GM19324 (cell line): ENCODE results near the gene TMEM234.
"Not testable (repeated sequence)": the region's sequence is repeated elsewhere in the genome, so short reads cannot be mapped to it uniquely, and the experiment has no call there.

Experiments
- ATAC-seq: cut with Tn5 transposase; IDR thresholded peaks from one replicate; pipeline ENCODE4 v1.9.1; 2021; ENCODE audit warnings: mild to moderate bottlenecking, moderate library complexity; ENCODE audit not compliant: unreplicated experiment, low FRiP score

The TMEM234 gene

DNA sequence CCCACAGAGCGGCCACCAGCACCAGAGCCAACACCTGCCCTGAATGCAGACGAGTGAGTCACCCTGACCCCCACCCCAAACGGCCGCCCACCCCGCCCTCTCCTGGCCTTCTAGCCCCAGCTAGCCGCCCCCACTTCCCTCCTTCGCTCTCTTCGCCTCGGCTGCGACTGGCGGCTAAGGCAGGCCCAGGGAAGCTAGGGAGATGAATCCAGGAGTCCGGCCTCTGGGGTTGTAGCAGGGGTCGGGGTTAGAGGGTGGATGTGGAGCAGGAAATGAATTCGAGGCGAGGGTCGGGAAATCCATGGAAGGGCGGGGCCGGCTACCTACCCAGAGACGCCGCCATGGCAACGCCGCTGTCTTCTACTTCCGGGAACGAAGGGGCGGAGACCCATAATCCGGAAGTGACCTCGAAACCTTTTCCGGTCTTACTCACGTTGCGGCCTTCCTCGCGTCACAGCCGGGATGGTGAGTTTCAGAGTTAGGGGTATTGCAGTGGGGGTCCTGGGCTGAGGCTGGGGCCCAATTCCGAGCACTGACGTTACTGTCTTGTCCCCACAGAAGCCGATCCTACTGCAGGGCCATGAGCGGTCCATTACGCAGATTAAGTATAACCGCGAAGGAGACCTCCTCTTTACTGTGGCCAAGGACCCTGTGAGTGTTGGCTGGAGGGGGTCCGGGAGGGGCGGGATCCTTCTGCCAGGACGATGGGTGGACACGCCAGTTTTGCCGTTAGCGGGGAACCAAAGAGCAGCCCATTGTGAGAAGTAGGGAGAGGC, at the start of gene TMEM234, which contains the start of gene EIF3I:
TMEM234 (minus strand) TSS at position 374 of the 776 bp plus-strand sequence; CDS start at position 343, 31 bp downstream.
EIF3I (plus strand) TSS at position 428 of the 776 bp plus-strand sequence; CDS start at position 463, 35 bp downstream.
- ATAC-seq, result peak; percentile 89

DNA sequence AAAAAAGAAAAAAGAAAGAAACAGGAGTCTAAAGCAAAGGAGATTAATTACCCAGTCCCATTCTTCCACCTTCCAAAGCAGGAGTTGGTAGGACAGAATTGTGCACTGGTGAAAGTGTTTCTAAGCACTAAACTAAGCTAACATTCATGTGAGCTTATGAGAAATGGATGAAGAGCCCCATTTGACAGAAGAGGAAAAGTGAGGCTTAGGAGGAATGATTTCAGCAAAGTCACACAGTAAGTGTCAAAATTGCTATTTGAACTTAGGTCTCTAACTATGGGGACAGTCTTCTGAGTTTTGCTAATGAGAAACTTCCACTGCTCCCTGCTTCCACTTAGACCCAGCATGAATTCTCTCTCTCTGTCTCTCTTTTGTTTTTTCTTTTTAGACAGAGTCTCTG, 47.6 kb upstream of the TMEM234 start:
- no peak for ATAC-seq

DNA sequence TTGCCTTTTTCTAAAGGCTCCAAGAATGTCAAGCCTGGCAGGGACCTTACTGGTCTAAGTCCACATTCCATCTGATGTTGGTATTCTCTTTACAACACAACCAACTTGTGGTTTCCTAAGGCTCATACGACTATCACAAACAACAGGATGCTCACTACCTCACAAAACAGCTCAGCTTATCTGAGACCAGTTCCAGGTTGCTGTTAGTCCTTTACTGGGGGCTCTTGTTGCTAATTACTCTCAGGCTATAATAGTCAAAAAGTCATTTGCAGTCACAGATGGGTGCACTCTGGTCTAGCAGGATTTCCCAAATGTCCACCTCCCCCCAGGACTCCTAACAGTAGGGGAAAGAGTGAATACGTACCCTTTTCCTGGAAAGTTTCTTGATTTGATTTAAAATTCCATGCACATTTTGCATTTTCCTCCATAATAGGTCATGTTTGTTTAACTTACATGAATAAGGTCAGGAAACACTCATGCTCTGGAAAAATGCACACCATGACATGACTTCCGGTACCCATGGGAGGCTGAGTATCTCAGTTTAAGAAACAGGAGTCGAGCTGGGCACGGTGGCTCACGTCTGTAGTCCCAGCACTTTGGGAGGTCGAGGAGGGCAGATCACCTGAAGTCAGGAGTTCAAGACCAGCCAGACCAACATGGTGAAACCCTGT, 44.9 kb upstream of the TMEM234 start:
- ATAC-seq, result no peak

DNA sequence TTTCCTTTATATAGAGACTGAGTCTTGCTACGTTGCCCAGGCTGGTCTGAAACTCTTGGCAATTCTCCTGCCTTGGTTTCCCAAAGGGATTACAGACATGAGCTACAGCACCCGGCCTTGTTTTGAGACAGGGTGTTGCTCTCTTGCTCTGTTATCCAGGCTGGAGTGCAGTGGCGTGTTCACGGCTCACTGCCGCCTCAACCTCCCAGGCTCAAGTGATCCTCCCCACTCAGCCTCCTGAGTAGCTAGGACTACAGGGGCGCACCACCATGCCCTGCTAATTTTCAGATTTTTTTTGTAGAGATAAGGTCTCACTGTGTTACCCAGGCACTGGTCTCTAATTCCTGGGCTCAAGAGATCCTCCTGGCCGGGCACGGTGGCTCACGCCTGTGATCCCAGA, 43.7 kb upstream of the TMEM234 start:
- no peak for ATAC-seq

DNA sequence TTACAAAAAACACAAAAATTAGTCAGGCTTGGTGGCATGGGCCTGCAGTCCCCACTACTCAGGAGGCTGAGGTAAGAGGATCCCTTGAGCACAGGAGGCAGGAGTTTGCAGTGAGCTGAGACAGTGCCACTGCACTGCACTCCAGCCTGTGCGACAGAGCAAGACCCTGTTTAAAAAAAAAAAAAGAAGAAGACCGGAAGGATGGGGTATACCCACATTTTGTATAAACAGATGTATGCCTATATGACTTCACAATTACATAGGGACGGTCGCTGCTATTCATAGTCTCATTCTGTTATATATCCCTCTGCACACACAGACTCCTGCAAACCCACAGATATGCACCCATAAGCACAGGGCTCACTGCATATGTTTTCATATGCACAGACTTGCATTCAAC, 41.6 kb upstream of the TMEM234 start:
- ATAC-seq, result no peak

DNA sequence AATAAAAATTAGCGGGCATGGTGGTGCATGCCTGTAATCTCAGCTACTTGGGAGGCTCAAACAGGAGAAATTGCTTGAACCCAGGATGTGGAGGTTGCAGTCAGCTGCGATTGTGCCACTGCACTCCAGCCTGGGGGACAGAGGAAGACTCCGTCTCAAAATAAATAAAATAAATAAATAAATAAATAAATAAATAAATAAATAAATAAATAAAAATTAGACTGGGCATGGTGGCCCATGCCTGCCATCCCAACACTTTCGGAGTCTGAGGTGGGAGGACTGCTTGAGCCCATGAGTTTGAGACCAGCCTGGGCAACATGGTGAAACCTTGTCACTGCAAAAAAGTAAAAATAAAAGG, 41.1 kb upstream of the TMEM234 start:
- not testable (repeated sequence) for ATAC-seq

DNA sequence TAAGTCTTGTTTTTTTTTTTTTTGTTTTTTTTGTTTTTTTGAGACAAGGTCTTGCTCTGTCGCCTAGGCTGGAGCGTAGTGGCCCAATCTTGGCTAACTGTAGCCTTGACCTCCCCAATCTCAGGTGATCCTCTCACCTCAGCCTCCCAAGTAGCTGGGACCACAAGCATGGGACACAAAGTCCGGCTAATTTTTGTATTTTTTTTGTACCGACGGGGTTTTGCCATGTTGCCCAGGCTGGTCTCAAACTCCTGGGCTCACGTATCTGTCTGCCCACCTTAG, 35.0 kb upstream of the TMEM234 start:
- ATAC-seq, result no peak

DNA sequence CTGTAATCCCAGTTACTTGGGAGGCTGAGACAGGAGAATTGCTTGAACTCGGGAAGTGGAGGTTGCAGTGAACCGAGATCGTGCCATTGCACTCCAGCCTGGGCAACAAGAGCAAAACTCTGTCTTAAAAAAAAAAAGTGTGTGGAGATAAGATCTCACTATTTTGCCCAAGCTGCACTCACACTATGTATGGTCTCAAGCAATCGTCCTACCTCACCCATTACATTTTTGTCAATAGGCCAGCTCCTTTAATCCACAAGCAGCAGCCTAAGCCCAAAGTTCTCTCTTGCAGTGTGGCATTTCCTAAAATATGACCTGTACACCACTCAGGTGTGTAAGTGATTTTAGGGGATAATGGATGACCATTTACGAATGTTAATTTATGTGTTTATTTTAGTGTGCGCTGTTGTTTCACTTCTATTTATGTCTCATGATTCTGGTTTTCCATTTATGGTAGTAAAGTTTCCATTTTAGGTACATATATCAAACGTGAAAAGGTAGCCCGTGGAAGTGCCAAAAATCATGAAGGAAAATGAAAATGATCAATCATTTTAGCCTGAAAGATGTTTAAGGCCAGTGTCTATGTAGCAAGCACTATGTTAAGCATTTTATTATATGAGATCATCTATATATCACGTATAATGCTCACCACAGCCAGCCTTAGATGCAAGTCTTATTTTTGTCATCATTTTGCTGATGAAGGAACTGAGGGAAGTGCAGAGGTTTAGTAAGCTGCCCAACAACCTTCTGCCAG, 34.5 kb upstream of the TMEM234 start:
- ATAC-seq, result no peak

DNA sequence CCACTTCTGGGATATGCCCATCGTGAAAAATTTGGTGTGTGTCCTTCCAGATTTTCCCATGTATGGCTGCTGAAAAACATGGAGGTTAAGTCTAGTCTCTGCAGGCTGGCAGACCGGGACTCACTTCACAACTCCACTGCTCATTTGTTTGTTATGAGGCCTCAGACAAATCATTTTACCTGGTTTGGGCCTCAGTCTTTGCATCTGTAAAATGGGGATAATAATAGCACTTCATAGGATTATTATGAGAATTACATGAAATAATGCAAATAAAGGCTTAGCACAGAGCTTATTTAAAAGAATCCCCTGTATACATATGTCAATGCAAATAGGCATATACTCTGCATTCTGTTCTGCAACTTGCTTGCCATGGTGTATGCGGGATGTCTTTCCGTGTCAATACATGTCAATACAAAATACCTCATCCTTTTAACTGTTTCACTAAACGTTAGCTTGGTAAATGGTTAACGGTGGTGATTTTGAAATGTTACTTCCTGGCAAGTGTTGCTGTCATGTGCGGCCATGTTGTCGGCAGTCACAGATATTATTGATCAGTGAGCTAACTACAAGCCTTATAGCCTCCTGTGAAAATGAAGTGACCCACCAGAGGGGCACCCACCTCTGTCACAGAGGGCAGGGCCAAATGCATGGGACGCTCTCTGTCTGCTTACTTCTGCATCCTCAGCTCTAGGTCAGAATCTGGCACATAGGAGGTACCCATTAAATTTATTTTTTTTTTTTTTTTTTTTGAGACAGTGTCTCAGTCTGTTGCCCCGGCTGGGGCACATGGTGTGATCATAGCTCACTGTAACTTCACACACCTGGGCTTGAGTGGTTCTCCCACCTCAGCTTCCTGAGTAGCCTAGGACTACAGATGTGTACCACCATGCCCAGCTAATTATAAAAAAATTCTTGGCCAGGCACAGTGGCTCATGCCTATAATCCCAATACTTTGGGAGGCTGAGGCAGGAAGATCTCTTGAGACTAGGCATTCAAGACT, 33.2 kb upstream of the TMEM234 start:
- no peak for ATAC-seq

DNA sequence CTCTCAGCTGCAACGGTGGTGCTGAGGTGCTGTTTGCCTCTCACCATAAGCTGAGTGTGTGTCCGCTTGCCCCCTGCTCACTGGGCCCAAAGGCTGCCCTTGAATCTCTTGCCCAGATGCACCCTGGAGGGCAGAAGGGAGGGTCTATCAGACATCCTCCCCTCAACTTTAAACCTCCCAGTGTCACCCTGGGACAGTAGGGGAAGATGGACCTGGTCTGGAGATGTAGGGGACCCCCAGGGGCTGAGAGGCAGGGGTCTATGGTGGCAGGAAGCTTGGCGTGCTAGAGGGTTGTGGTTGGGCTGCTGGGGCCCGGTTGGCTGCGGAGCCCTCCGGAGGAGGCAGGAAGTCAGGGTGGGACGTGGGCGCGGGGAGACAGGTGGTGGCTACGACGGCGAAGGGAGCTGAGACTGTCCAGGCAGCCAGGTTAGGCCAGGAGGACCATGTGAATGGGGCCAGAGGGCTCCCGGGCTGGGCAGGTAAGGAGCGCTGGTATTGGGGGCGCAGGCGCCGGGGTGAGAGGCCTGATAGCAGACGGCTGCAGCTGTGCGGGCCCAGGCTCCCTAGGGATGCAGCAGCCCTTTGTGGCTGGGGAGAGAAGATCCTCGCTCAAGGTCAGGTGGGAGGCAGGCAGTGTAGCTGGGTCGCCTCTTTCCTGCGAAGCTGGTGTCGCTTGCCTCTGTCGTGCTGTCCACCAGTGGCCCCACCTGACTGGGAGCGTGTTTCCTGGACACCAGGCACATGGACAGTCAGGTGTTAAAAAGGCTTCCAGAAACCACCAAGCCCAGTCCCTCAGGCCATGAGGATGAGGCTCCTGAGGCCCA, 29.0 kb upstream of the TMEM234 start, which contains the start of gene LCK:
LCK (plus strand) TSS at position 373 of the 824 bp plus-strand sequence. CDS start 23,065 bp downstream, outside the sequence.
- ATAC-seq, result no peak

DNA sequence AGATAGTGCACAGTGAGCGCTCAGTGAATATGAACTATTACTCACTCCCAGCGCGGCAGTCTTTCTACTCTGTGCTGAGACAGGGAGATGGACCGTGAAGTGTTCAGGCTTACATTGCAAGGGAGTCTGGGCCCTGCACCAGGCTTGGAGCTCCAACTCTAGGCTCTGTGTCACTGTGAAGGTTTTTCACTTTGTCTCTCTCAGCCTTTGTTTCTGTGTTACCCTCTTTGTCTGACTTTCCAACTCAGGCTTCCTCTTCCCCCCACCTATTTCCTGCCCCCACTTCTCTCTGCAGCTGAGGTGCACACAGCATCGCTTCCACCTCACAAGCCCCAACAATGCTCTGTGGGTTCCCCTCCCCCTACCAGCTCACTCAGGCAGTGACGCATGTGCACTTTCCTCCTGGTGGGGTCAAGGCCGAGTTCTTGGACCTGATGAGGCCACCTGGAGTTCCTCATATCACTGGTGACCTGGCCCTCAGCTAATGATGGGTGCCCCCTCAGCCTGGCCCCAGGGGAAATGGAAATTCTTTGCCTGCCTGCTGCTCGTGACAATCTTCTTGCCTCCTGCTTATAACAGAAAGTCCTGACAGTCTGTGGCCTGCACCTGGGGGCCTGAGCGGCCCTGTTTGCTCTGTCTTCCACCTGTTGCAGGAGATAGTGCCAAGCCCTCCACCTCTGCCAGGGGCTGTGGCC, 27.8 kb upstream of the TMEM234 start:
- ATAC-seq, result peak; percentile 54

DNA sequence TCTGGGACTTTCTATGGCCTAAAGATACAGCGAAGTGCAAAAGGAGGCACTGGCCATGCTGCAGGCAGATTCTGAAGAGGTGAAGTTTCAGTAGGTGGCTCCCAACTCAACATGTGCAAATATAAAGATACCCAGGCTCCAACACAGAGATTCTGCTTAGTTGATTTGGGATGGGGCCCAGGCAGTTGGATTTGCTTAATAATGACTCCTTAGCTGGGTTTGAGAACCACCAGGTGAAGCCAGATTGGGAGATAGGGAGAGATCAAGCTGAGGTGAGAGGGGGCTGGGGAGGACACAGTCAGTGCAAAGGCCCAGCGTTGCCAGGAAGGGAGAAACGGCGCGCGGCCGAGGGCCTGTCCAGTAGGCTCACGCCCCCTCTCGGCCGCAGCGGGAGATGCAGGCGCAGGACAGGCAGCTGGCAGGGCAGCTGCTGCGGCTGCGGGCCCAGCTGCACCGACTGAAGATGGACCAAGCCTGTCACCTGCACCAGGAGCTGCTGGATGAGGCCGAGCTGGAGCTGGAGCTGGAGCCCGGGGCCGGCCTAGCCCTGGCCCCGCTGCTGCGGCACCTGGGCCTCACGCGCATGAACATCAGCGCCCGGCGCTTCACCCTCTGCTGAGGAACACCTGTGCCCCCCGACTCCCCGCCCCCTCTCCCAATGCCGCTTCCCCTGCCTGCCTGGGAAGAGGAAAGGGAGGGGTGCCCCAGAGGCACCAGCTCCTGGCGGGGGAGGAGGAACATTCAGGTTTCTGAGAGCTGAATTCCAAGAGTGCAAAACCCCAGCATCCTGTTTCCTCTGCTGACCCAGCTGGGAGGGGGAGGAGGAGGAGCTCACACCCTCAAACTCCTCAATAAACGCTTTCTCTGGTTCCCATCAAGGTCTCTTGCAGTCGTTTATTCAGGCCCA, 26.1 kb upstream of the TMEM234 start:
- ATAC-seq, result no peak

DNA sequence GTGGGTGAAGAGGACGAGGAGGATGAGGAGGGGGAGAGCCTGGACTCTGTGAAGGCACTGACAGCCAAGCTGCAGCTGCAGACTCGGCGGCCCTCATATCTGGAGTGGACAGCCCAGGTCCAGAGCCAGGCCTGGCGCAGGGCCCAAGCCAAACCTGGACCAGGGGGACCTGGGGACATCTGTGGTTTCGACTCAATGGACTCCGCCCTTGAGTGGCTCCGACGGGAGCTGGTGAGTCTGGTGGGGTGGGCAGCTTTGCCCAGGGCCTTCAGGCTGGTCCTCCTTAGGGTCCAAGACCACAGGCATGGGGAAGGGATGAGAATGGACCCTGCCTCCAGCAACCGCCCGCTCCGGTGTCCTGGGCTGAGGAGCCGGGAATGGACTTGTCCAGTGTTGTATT, 25.3 kb upstream of the TMEM234 start:
- ATAC-seq, result no peak

DNA sequence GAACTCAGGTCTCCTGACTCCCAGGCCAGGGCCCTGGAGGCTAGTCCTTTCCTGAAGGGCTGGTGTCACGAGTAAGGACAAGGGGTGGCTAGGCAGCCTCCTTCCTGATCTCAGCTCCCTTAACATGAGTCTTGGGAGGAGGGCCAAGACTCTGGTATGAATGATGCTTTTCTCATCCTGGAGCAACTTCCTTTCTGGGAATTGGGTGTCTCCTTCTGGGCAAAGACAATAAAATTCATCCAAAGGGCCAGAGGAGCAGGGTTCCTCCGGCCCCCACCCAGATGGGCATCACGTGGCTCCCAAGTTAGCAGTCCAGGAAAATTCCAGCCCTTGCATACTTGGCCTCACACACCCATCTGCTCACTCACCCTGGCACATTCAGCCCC, 24.7 kb upstream of the TMEM234 start, which contains the start of gene FAM167B:
FAM167B (plus strand) TSS at position 335 of the 386 bp plus-strand sequence. CDS start 200 bp downstream, outside the sequence.
- no peak for ATAC-seq

DNA sequence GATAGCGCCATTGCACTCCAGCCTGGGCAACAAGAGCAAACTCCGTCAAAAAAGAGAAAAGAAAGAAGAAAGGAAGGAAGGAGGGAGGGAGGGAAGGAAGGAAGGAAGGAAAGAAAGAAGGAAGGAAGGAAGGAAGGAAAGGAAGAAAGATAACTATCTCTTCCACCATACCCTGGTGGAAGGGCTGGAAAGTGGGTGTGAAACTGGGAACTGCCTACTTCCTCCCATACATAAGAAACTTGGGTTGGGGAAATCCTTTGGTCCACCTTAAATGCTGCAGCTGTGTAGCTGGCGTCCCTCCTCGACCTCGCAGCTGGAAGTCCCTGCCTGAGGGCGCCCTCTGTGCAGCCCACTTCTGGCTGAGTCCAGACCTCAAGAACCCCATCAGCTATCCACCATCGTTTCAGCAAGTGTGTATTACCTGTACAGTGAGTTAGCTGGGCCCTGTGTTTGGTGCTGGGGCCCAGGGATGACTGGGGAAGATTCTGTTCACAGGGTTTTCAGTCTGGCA, 20.2 kb upstream of the TMEM234 start:
- no peak for ATAC-seq

DNA sequence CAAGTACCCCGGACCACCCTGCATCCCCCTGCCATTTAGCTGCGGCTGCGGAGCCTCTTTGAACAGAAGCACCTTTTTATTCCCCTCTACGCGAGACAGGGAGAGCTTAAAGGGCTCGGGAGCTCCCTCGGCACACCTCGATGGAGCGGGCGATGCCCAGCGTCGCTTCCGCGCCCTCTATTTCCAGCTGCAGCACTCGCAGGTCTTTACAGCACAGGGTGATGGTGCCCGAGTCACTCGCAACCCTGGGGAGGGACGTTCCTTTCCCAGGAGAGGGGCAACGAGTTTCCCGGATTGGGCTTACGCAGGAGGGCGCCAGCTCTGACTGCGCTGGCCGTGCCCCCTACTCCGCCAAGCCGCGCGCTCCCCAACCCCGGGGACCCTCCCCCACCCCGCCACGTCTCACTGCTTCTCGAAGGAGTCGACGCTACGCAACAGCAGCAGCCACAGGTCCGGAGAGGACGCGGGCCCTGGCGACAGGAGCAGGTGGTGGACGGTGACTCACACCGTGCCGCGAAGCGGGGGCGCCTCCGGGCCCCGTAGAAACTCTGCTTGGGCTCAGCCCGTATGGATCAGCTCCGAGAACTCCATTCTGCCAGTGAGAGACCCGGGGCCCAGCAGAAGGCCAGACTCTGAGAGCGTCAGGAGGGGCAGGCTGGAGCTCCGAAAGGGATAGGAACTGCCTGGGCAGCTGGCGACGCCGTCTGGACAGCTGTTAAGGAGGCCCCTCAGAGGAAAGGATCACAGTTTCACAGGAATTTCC, 19.0 kb upstream of the TMEM234 start:
- ATAC-seq, result peak; percentile 43
